Smooth muscle cell of the brain vasculature (primary cell): ENCODE data around the gene NDST1.

Source experiments
- DNase-seq: peaks from one replicate; pipeline ENCODE4 v3.0.0-alpha.2; 2012; ENCODE audit warnings: low read depth, low spot score

The NDST1 gene

GRCh38 chr5:150587856-150588595 lies 80.1 kb downstream of the NDST1 start:
- DNase-seq: no peak

- DNase-seq: no peak
These were observed 80.6 kb downstream of the NDST1 start for GRCh38 chr5:150588596-150588890.

- no peak for DNase-seq
These were observed 82.1 kb downstream of the NDST1 start for GRCh38 chr5:150589862-150590601.

GRCh38 chr5:150590979-150591695 lies 83.2 kb downstream of the NDST1 start:
- no peak for DNase-seq

GRCh38 chr5:150593593-150593992 lies 85.7 kb downstream of the NDST1 start:
- DNase-seq: no peak

GRCh38 chr5:150593996-150594395 lies 86.1 kb downstream of the NDST1 start:
- no peak for DNase-seq

- DNase-seq: no peak
These were observed 87.6 kb downstream of the NDST1 start for GRCh38 chr5:150595466-150596031.

- DNase-seq: no peak
These were observed 88.4 kb downstream of the NDST1 start for GRCh38 chr5:150596313-150596712.

GRCh38 chr5:150596826-150597225 lies 88.9 kb downstream of the NDST1 start:
- DNase-seq: no peak

- DNase-seq: no peak
These were observed 90.1 kb downstream of the NDST1 start for GRCh38 chr5:150598006-150598405.

- no peak for DNase-seq
These were observed 90.9 kb downstream of the NDST1 start for GRCh38 chr5:150598821-150599273.

- no peak for DNase-seq
These were observed 91.3 kb downstream of the NDST1 start for GRCh38 chr5:150599281-150599680.

GRCh38 chr5:150599917-150600511 lies 92.1 kb downstream of the NDST1 start:
- DNase-seq: no peak

GRCh38 chr5:150600616-150601490 lies 92.9 kb downstream of the NDST1 start:
- no peak for DNase-seq

GRCh38 chr5:150601491-150602345 lies 93.8 kb downstream of the NDST1 start:
- no peak for DNase-seq

GRCh38 chr5:150603052-150603451 lies 95.1 kb downstream of the NDST1 start:
- no peak for DNase-seq

GRCh38 chr5:150603491-150603890 lies 95.6 kb downstream of the NDST1 start:
- DNase-seq: no peak

- DNase-seq: no peak
These were observed 96.1 kb downstream of the NDST1 start for GRCh38 chr5:150604010-150604409.

- no peak for DNase-seq
These were observed 97.0 kb downstream of the NDST1 start for GRCh38 chr5:150604894-150605440.

- DNase-seq: peak; percentile 54
These were observed 97.6 kb downstream of the NDST1 start for GRCh38 chr5:150605546-150605945.
